Activated CD8-positive, alpha-beta memory T cell treated with anti-CD3 and anti-CD28 coated beads for 4 hours (primary cell): ENCODE results near the gene C2orf69.
A peak's percentile ranks its signal among the peaks of the same experiment; 100 is the strongest.

Source experiments
- DNase-seq, 2 donors: peaks; one replicate each; pipeline ENCODE4 v3.0.0-alpha.2; 2020; ENCODE audit warnings: low read depth in 2 of 2

The C2orf69 gene

GRCh38 chr2:199914372-199914958, 3.4 kb downstream of the C2orf69 start:
- DNase-seq: no peak

GRCh38 chr2:199916980-199917379, 5.9 kb downstream of the C2orf69 start:
- DNase-seq: no peak

GRCh38 chr2:199922856-199923255, 11.8 kb downstream of the C2orf69 start:
- DNase-seq: no peak

GRCh38 chr2:199923924-199924323, 12.8 kb downstream of the C2orf69 start:
- DNase-seq: no peak

- DNase-seq: no peak
Observed at GRCh38 chr2:199926806-199927205, 15.7 kb downstream of the C2orf69 start.

GRCh38 chr2:199928226-199928625, 17.1 kb downstream of the C2orf69 start:
- no peak for DNase-seq

GRCh38 chr2:199928626-199929025, 17.5 kb downstream of the C2orf69 start:
- no peak for DNase-seq

- DNase-seq: no peak
Observed at GRCh38 chr2:199929262-199929661, 18.2 kb downstream of the C2orf69 start.

- DNase-seq: no peak
Observed at GRCh38 chr2:199932312-199932855, 21.3 kb downstream of the C2orf69 start.

- DNase-seq: no peak
Observed at GRCh38 chr2:199933466-199933865, 22.4 kb downstream of the C2orf69 start.

GRCh38 chr2:199936554-199936953, 25.5 kb downstream of the C2orf69 start:
- DNase-seq: no peak

- no peak for DNase-seq
Observed at GRCh38 chr2:199940373-199940772, 29.3 kb downstream of the C2orf69 start.

GRCh38 chr2:199943373-199943772, 32.3 kb downstream of the C2orf69 start:
- DNase-seq: no peak

- no peak for DNase-seq
Observed at GRCh38 chr2:199946196-199946595, 35.1 kb downstream of the C2orf69 start.

GRCh38 chr2:199946836-199947235, 35.7 kb downstream of the C2orf69 start:
- no peak for DNase-seq

GRCh38 chr2:199950396-199950795, 39.3 kb downstream of the C2orf69 start:
- DNase-seq: no peak

GRCh38 chr2:199951023-199951422, 39.9 kb downstream of the C2orf69 start:
- no peak for DNase-seq

- DNase-seq: no peak
Observed at GRCh38 chr2:199955007-199955338, 43.9 kb downstream of the C2orf69 start.

- peak; percentile 50 to 63 for DNase-seq
Observed at GRCh38 chr2:199955339-199956061, 44.4 kb downstream of the C2orf69 start, which contains the start of the genes MAIP1 and TYW5. TSS of gene MAIP1 (plus strand) at chr2:199955582. CDS start at chr2:199955799, 217 bp downstream. TSS of gene TYW5 (minus strand) at chr2:199955491. CDS start at chr2:199955470, 21 bp downstream.

- DNase-seq: no peak
Observed at GRCh38 chr2:199956062-199956380, 44.9 kb downstream of the C2orf69 start.

GRCh38 chr2:199958014-199958413, 46.9 kb downstream of the C2orf69 start:
- DNase-seq: no peak

GRCh38 chr2:199962203-199962602, 51.1 kb downstream of the C2orf69 start:
- no peak for DNase-seq

GRCh38 chr2:199966405-199966804, 55.3 kb downstream of the C2orf69 start:
- DNase-seq: no peak
